ENCODE measurements around the gene PPP3CB. TPM values are rescaled to one million over a fixed set of nuclear protein-coding genes. Genes with fewer than 3 reads are reported as not detected.
"Not testable (repeated sequence)": the region's sequence is repeated elsewhere in the genome, so short reads cannot be mapped to it uniquely, and the experiment has no call there.

PPP3CB gene
- total and polyA plus RNA-seq, 12 donors, result 26.7 to 60.6 (median 46.7) TPM

- H3K4me3 ChIP-seq, result no peak overlapping the region
Measured at GRCh38 chr10:73405556-73405955, 90.3 kb downstream of the PPP3CB start.

GRCh38 chr10:73404690-73405089 lies 91.1 kb downstream of the PPP3CB start:
- H3K27ac ChIP-seq, result no peak overlapping the region
- 94 to 97% (median 95%) methylated on average over 9 of the region's 9 CpGs for WGBS, 4 donors
- no peaks in the 10 kb centered on the region for H3K36me3 ChIP-seq (replicated peaks in 1 of 2)
- H3K27me3 ChIP-seq, result no peaks in the 10 kb centered on the region
- no peak for DNase-seq
- H3K4me1 ChIP-seq (replicated peaks in 1 of 2), result peaks cover 0 to 41% of the 10 kb centered on the region in 2 donors
- TF ChIP-seq POLR2A (IDR thresholded peaks at IDR 0.05) (no peak), CTCF (IDR thresholded peaks at IDR 0.05) (no peak)
- H3K9me3 ChIP-seq (replicated peaks in 1 of 3), result no peaks in the 10 kb centered on the region
- H3K4me3 ChIP-seq, result no peak overlapping the region
- intact Hi-C loops (cut with DNase I), result no loop called here

More at GRCh38 chr10:73405556-73405955, 90.3 kb downstream of the PPP3CB start:
- H3K9me3 ChIP-seq (replicated peaks in 1 of 3), result no peaks in the 10 kb centered on the region
- 87 to 96% (median 90%) methylated on average over 3 of the region's 3 CpGs for WGBS, 4 donors
- intact Hi-C loops (cut with DNase I), result no loop called here
- H3K36me3 ChIP-seq (replicated peaks in 1 of 2), result no peaks in the 10 kb centered on the region
- DNase-seq, result no peak
- no peaks in the 10 kb centered on the region for H3K27me3 ChIP-seq
- H3K4me1 ChIP-seq (replicated peaks in 1 of 2), result peaks cover 0 to 42% of the 10 kb centered on the region in 2 donors
- TF ChIP-seq CTCF (IDR thresholded peaks at IDR 0.05), result no peak
- TF ChIP-seq POLR2A (IDR thresholded peaks at IDR 0.05), result no peak
- no peak overlapping the region for H3K27ac ChIP-seq

- Histone ChIP-seq H3K36me3 (replicated peaks in 1 of 2) (peaks cover 0 to 20% of the 10 kb centered on the region in 2 donors), H3K9me3 (replicated peaks in 1 of 3) (no peaks in the 10 kb centered on the region), H3K4me1 (replicated peaks in 1 of 2) (peaks cover 0 to 20% of the 10 kb centered on the region in 2 donors), H3K4me3 (no peak overlapping the region), H3K27me3 (no peaks in the 10 kb centered on the region), H3K27ac (no peak overlapping the region)
- WGBS, 4 donors, result 93 to 97% (median 94%) methylated on average over 6 of the region's 6 CpGs
- no peak for TF ChIP-seq POLR2A (IDR thresholded peaks at IDR 0.05)
- no peak for DNase-seq
- intact Hi-C loops (cut with DNase I), result no loop called here
Measured at GRCh38 chr10:73401636-73402035, 94.2 kb downstream of the PPP3CB start.

GRCh38 chr10:73399063-73399462 lies 96.8 kb downstream of the PPP3CB start:
- Histone ChIP-seq H3K4me3 (no peak overlapping the region), H3K36me3 (replicated peaks in 1 of 2) (peaks cover 0 to 43% of the 10 kb centered on the region in 2 donors), H3K27me3 (no peaks in the 10 kb centered on the region), H3K27ac (no peak overlapping the region), H3K9me3 (replicated peaks in 1 of 3) (no peaks in the 10 kb centered on the region), H3K4me1 (replicated peaks in 1 of 2) (peaks cover 0 to 16% of the 10 kb centered on the region in 2 donors)
- no peak for TF ChIP-seq POLR2A (IDR thresholded peaks at IDR 0.05)
- TF ChIP-seq CTCF (IDR thresholded peaks at IDR 0.05), result no peak
- no peak for DNase-seq
- WGBS, 4 donors, result 84 to 91% (median 87%) methylated on average over 4 of the region's 4 CpGs
- intact Hi-C loops (cut with DNase I), result no loop called here

- TF ChIP-seq POLR2A (IDR thresholded peaks at IDR 0.05), result no peak
- no peak for TF ChIP-seq CTCF (IDR thresholded peaks at IDR 0.05)
- Histone ChIP-seq H3K9me3 (replicated peaks in 1 of 3) (no peaks in the 10 kb centered on the region), H3K4me3 (no peak overlapping the region), H3K36me3 (replicated peaks in 1 of 2) (peaks cover 0 to 43% of the 10 kb centered on the region in 2 donors), H3K4me1 (replicated peaks in 1 of 2) (peaks cover 0 to 12% of the 10 kb centered on the region in 2 donors), H3K27ac (no peak overlapping the region), H3K27me3 (no peaks in the 10 kb centered on the region)
- intact Hi-C loops (cut with DNase I), result no loop called here
- WGBS, 4 donors, result 94 to 98% (median 96%) methylated on average over 6 of the region's 6 CpGs
- DNase-seq, result no peak
Measured at GRCh38 chr10:73398024-73398423, 97.8 kb downstream of the PPP3CB start.

- H3K4me1 ChIP-seq (replicated peaks in 1 of 2); DNase-seq; H3K27me3 ChIP-seq; intact Hi-C loops (cut with DNase I); H3K4me3 ChIP-seq; H3K9me3 ChIP-seq (replicated peaks in 1 of 3); H3K27ac ChIP-seq: not testable (repeated sequence)
- H3K36me3 ChIP-seq (replicated peaks in 1 of 2), result peaks cover 0 to 53% of the 10 kb centered on the region in 2 donors
- 95 to 99% (median 97%) methylated on average over 3 of the region's 4 CpGs for WGBS, 4 donors
Measured at GRCh38 chr10:73394325-73394724, 101.5 kb downstream of the PPP3CB start.

All from adrenal gland (tissue), 12 donors.